ENCODE measurements around the gene SUDS3.

SUDS3 gene

DNA sequence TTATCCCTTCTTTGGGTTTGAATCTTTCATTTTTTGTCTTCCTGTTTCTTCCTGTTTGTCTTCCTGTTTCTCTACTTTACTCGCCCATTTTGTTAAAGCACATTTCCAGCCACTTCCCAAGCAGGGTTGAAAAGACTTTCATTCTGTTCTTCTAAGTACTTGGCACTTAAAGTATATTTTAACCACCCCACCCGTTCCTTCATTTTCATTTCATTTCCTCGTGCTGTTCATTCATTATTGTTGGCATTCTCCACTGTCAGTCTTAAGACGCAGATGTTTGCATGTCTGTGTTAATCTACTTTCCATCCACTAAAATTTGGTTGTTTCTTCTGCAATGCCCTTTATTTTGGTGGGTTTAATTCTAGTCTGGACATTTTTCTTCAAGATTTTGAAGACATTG, 49.0 kb downstream of the SUDS3 start:
- TF ChIP-seq, protein P1, sequence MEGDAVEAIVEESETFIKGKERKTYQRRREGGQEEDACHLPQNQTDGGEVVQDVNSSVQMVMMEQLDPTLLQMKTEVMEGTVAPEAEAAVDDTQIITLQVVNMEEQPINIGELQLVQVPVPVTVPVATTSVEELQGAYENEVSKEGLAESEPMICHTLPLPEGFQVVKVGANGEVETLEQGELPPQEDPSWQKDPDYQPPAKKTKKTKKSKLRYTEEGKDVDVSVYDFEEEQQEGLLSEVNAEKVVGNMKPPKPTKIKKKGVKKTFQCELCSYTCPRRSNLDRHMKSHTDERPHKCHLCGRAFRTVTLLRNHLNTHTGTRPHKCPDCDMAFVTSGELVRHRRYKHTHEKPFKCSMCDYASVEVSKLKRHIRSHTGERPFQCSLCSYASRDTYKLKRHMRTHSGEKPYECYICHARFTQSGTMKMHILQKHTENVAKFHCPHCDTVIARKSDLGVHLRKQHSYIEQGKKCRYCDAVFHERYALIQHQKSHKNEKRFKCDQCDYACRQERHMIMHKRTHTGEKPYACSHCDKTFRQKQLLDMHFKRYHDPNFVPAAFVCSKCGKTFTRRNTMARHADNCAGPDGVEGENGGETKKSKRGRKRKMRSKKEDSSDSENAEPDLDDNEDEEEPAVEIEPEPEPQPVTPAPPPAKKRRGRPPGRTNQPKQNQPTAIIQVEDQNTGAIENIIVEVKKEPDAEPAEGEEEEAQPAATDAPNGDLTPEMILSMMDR (IDR thresholded peaks at IDR 0.05; ENCODE audit: low read depth, low read length, missing control alignments) = no peak
- H3K4me3 ChIP-seq (replicated peaks; ENCODE audit: low read depth, low read length) = no peak overlapping the region

DNA sequence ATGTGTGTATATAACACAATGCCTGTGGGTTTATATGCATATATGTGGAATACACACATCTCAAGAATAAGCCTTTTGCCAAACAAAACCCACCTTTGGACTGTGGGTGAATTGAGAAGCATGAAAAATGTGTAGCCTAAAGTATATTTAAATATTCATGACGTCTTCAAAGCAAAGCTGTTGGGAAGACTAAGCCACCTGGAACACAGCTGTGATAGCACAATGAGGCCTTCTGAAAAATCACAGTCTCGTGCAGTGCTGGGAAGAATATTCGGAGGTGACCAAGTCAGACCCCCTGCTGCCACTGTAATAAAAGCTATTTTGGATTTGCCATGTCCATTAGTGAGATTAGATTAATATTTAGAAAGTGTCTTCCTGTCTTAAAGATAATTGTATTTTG, 51.5 kb downstream of the SUDS3 start:
- TF ChIP-seq, protein P1 (IDR thresholded peaks at IDR 0.05; ENCODE audit: low read depth, low read length, missing control alignments) = no peak
- no peak for DNase-seq (ENCODE audit: extremely low read depth, low read depth)
- H3K4me3 ChIP-seq (replicated peaks; ENCODE audit: low read depth, low read length) = no peak overlapping the region

More for the DNA sequence above, 49.0 kb downstream of the SUDS3 start:
- no peak for DNase-seq (ENCODE audit: extremely low read depth, low read depth)

DNA sequence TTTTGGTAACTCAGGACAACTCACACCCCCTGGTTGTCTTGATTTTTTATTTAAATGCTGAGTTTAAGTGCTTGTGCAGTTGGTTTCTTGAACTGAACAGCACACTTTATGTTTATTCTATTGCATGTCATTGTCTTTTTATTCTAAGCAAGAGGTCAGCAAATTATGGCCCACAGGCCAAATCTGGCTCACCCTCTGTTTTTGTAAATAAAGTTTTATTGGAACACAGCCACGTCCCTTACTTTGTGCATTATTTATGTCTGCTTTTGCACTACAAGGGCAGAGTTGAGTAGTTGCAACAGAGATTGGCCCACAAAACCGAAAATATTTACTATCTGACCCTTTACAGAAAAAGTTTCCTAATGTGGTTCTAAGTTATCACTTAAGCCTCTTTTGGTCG, 52.3 kb downstream of the SUDS3 start:
- no peak overlapping the region for H3K4me3 ChIP-seq (replicated peaks; ENCODE audit: low read depth, low read length)
- TF ChIP-seq, protein P1 (IDR thresholded peaks at IDR 0.05; ENCODE audit: low read depth, low read length, missing control alignments) = no peak
- DNase-seq (ENCODE audit: extremely low read depth, low read depth) = no peak

DNA sequence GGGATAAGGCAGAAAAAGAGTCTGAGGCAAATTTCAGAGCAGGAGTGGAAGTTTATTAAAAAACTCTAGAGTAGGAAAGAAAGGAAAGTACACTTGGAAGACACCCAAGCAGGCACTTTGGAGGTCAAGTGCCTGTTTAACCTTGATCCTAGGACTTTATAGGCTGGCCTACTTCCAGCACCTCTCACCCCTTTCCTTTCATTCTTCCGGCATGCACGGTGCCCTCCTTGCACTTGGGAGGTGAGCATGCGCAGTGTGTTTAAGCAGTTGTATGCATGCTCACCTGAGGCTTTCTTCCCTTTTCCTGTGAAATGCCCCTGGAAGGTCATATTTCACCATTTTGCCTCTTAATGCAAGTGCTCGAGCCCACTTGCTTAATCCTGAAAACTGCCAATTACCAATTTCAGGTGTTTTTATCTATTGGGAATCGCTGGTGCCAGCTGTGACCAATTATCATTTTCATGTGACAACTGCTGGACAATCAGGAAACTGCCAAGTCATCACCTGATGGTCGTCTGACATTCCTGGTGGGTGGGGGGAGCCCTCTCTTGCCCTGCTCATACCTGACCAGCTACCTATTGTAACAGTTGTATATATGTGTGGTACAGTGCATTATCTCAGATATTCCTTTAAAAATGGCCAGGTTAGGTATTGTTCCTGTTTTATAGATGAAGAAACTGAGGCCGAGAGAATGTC, 53.5 kb downstream of the SUDS3 start:
- TF ChIP-seq, protein P1 (IDR thresholded peaks at IDR 0.05; ENCODE audit: low read depth, low read length, missing control alignments) = no peak
- no peak for DNase-seq (ENCODE audit: extremely low read depth, low read depth)
- H3K4me3 ChIP-seq (replicated peaks; ENCODE audit: low read depth, low read length) = no peak overlapping the region

DNA sequence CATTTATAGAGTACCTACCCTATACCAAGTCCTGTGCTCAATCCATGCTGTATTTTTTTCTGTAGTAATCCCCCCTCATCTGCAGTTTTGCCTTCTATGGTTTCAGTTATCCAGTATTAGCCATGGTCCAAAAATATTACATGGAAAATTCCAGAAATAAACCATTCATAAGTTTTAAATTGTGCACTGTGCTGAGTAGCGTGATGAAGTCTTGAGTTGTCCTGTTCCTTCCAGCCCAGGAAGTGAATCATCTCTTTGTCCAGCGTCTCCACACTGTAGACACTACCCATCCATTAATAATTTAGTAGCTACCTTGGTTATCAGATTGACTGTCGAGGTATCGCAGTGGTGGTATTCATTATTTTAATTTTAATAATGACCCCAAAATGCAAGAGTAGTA, 54.2 kb downstream of the SUDS3 start:
- no peak for DNase-seq (ENCODE audit: extremely low read depth, low read depth)
- TF ChIP-seq, protein P1 (IDR thresholded peaks at IDR 0.05; ENCODE audit: low read depth, low read length, missing control alignments) = no peak
- H3K4me3 ChIP-seq (replicated peaks; ENCODE audit: low read depth, low read length) = no peak overlapping the region

DNA sequence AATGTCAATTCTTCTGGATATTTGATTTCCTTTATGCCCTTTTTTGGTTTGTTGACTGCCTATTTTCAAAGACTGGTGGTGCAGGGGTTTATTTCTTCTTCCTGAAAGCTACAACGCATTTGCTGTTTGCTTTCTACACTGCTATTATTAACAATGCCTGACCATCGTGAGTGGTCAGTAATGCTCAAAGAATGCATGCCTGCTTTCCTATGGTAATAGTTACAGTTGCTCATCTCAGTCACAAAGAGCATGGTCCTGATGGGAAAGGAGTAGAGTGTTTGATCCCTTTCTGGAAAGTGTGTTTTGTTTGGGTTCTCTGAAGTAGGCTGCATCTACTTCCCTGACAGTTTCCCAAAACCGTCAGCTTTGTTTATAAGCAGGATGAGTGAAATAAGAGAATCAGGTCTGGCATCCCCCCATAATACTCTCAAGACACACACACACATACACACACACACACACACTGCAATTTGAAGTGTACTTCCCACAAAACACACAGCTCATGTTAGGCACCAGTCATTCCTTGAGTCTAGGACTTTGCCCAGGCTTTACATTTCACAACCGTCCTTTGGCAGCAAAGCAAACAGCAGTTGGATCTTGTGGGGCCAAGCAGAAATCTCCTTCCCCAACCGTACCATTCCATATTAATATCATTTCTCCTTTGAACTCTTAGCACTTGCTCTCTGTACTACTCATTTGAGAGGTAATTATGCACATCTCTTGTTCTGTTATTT, 56.6 kb downstream of the SUDS3 start:
- no peak for DNase-seq (ENCODE audit: extremely low read depth, low read depth)
- TF ChIP-seq, protein P1 (IDR thresholded peaks at IDR 0.05; ENCODE audit: low read depth, low read length, missing control alignments) = no peak
- no peak overlapping the region for H3K4me3 ChIP-seq (replicated peaks; ENCODE audit: low read depth, low read length)
